DMS 273 (cell line): ENCODE measurements around the gene CPPED1.

Source experiments
- DNase-seq: peaks from one replicate; lab custom pipeline; 2025; ENCODE audit not compliant: unreplicated experiment; lab: John Stamatoyannopoulos, UW

Gene CPPED1

GRCh38 chr16:12613131-12613991 lies 190.3 kb downstream of the CPPED1 start:
- no peak for DNase-seq

DNA sequence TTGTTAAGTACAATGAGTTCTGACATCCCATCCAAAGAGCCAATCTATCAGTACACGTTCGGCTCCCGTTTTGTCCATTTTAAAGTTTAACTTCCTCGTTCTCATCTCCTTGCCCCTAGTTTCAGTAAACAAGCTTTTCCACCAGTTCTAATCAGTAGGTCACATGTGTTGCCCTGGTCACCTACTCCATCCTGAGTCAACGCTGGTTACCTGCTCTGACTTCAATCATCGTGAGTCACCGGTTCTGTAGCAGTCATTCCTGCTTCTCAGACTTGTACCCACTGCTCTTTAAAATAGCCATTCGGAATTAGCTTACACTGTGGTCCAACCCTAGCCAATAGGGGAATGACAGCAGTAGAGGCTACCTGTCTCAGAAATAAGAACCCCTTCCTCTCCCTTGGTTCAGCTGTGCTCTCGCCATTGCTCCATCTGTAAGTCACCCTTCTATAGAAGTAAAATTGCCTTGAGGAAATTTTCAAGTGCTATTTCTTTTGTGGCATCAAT lies 191.0 kb downstream of the CPPED1 start:
- DNase-seq: no peak

DNA sequence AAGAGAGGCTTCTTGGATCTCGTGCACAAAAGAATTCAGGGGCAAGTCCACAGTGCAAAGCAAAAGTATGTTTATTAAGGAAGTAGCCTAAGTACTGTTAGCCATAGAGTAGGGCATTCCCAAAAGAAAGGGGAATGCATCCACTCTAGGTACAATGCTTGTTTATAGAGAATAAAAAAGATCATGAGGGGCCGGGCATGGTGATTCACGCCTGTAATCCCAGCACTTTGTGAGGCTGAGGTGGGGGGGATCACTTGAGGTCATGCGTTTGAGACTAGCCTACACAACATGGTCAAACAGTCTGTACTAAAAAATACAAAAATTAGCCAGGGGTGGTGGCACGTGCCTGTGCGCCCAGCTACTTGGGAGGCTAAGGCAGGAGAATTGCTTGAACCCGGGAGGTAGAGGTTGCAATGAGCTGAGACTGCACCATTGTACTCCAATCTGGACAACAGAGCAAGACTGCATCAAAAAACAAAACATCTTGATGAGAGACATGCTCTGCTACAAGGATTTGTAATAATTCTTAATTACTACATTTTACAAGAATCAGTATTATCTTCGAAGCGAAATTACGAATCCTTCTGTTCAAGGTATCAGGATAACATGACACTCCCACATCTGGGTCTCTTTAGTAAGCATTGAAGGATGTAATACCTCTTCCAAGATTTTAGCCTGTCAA lies 191.6 kb downstream of the CPPED1 start:
- no peak for DNase-seq

- no peak for DNase-seq
These were observed 192.6 kb downstream of the CPPED1 start for GRCh38 chr16:12611006-12611477.

DNA sequence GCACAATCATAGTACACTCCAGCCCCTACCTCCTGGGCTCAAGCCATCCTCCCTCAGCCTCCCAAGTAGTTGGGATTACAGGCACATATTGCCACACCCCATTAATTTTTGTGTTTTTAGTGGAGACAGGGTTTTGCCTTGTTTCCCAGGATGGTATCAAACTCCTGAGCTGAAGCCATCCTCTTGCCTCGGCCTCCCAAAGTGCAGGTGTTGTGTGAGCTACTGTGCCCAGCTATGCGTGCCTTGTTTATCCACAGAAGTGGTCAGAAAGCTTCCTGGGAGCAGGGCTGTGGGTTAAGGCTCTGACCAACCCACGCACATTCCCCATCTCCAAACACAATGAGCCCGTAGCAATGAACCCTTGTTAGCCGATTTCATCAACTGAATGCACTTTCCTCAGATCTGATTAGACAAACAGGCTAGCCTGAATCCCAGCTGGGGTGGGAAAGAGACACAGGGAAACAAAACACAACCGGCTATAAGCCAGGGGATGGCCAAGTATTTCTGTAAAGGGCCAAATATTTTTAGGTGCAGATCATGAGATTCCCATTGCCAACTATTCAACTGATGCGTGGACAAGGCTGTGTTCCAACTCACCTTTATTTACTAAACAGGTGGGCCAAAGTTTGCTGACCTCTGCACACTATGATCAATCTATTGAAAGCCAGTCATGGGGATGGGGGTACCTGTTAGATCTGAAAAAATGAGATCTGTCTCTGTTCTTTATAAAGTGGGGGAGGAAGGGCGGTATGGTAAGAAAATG lies 193.6 kb downstream of the CPPED1 start:
- DNase-seq: no peak
